B cell (primary cell): ENCODE results near the gene NCLN. TPM values are rescaled to one million over a fixed set of nuclear protein-coding genes. Genes with fewer than 3 reads are reported as not detected.

Experiments
- ATAC-seq: fragments of 200-7000 bp; cut with Tn5 transposase; one replicate; pipeline ENCODE4 v1.10.0; 2021; ENCODE audit warnings: low read depth, mild to moderate bottlenecking, moderate number of reproducible peaks, moderate library complexity
- CTCF ChIA-PET: fragments of 350-600 bp; sonication (Branson Sonifier 250); formaldehyde crosslinking; loops from one replicate; lab custom pipeline; 2021; ENCODE audit warnings: antibody characterized with exemption, inconsistent platforms; lab: Charles Lee
- POLR2A ChIA-PET: fragments of 350-600 bp; sonication (Branson Sonifier 250); formaldehyde crosslinking; loops from one replicate; lab custom pipeline; 2021; ENCODE audit warnings: antibody characterized with exemption; lab: Charles Lee
- DNase-seq: peaks from one replicate; pipeline ENCODE4 v3.0.0; 2013
- H2AFZ ChIP-seq: 2 replicates; pipeline ENCODE4 v1.6.1; 2012; ENCODE audit warnings: mild to moderate bottlenecking, low read depth, low read length; ENCODE audit not compliant: insufficient read depth, poor library complexity, severe bottlenecking
- H3K27ac ChIP-seq, 2 donors: 1 replicate in 1 of 2; 2 replicates in 1 of 2; pipeline ENCODE4 v1.5.1; 2012 to 2013; ENCODE audit warnings: low read length in 2 of 2, mild to moderate bottlenecking in 2 of 2, moderate library complexity in 1 of 2
- H3K27me3 ChIP-seq, 4 experiments: fragments of 200-600 bp in 1 of 4; sonication (generic) in 1 of 4; replicated peaks in 1 of 4; 1 replicate in 2 of 4; 2 replicates in 2 of 4; pipeline versions ENCODE4 v1.6.1 to v1.7.0; 2013 to 2016; ENCODE audit warnings: low read length in 3 of 4, mild to moderate bottlenecking in 2 of 4, mixed read lengths in 1 of 4, moderate library complexity in 1 of 4; ENCODE audit not compliant: insufficient read depth in 4 of 4, control insufficient read depth in 3 of 4; ENCODE audit errors: control extremely low read depth in 1 of 4
- H3K36me3 ChIP-seq, 2 experiments: replicated peaks in 1 of 2; 1 replicate in 1 of 2; 2 replicates in 1 of 2; pipeline versions ENCODE4 v1.6.1 to v1.7.1; 2013; ENCODE audit warnings: low read length in 1 of 2; ENCODE audit not compliant: insufficient read depth in 2 of 2, control insufficient read depth in 1 of 2; ENCODE audit errors: control extremely low read depth in 1 of 2, extremely low read depth in 1 of 2
- H3K4me1 ChIP-seq, 2 donors: fragments of 200-600 bp in 1 of 2; sonication (generic) in 1 of 2; 1 replicate in 1 of 2; 2 replicates in 1 of 2; pipeline versions ENCODE4 v1.5.1 to v1.6.1; 2013 to 2017; ENCODE audit warnings: low read length in 2 of 2; ENCODE audit not compliant: control insufficient read depth in 2 of 2, insufficient read depth in 2 of 2
- H3K4me2 ChIP-seq: replicated peaks from 2 replicates; pipeline ENCODE3; 2012; ENCODE audit warnings: mild to moderate bottlenecking, low read depth, low read length; ENCODE audit not compliant: poor library complexity, severe bottlenecking
- H3K4me3 ChIP-seq, 5 experiments: fragments of 200-600 bp in 1 of 5; sonication (generic) in 1 of 5; 1 replicate in 3 of 5; 2 replicates in 2 of 5; pipeline versions ENCODE4 v1.5.1 to v1.7.0; 2011 to 2016; ENCODE audit warnings: low read length in 4 of 5, mild to moderate bottlenecking in 4 of 5, low read depth in 2 of 5, control low read depth in 1 of 5, moderate library complexity in 1 of 5; ENCODE audit not compliant: insufficient read depth in 1 of 5; ENCODE audit errors: control extremely low read depth in 1 of 5, extremely low read depth in 1 of 5
- H3K79me2 ChIP-seq: fragments of 200-600 bp; sonication (generic); one replicate; pipeline ENCODE4 v1.6.0; 2016; ENCODE audit warnings: low read length; ENCODE audit not compliant: control insufficient read depth, insufficient read depth
- H3K9ac ChIP-seq: fragments of 200-600 bp; sonication (generic); 2 replicates; pipeline ENCODE4 v1.6.1; 2017; ENCODE audit warnings: mild to moderate bottlenecking, low read length, moderate library complexity
- H3K9me3 ChIP-seq, 3 donors: one replicate each; pipeline versions ENCODE4 v1.6.1 to v1.7.1; 2013; ENCODE audit warnings: low read length in 2 of 3; ENCODE audit not compliant: control insufficient read depth in 2 of 3, insufficient read depth in 1 of 3; ENCODE audit errors: control extremely low read depth in 1 of 3
- H4K20me1 ChIP-seq: 2 replicates; pipeline ENCODE4 v1.6.0; 2012; ENCODE audit warnings: mild to moderate bottlenecking, low read length; ENCODE audit not compliant: insufficient read depth, control insufficient read depth, poor library complexity, severe bottlenecking
- H3K27ac Mint-ChIP-seq: one replicate; pipeline ENCODE4 v1.8.0; 2021; ENCODE audit warnings: mixed read lengths
- H3K27me3 Mint-ChIP-seq: one replicate; pipeline ENCODE4 v1.8.0; 2021; ENCODE audit warnings: mixed read lengths
- H3K4me1 Mint-ChIP-seq: one replicate; pipeline ENCODE4 v1.8.0; 2021; ENCODE audit warnings: mixed read lengths
- H3K4me3 Mint-ChIP-seq: one replicate; pipeline ENCODE4 v1.8.0; 2021; ENCODE audit warnings: mixed read lengths
- H3K9me3 Mint-ChIP-seq: one replicate; pipeline ENCODE4 v1.8.0; 2022; ENCODE audit warnings: mixed read lengths; ENCODE audit not compliant: insufficient read depth
- EZH2 ChIP-seq: IDR thresholded peaks from 2 replicates; pipeline ENCODE4 v1.6.1; 2012; ENCODE audit warnings: borderline replicate concordance, low read depth, mild to moderate bottlenecking, moderate library complexity, low read length; ENCODE audit not compliant: insufficient read depth, poor library complexity, severe bottlenecking
- WGBS: methylation state at CpG from one replicate; pipeline ENCODE4 v1.1.5; 2013; ENCODE audit warnings: missing lambda C conversion rate; ENCODE audit not compliant: insufficient coverage; 5-methylcytosine and 5-hydroxymethylcytosine counted together
- intact Hi-C: fragments of 100-400 bp; cut with micrococcal nuclease; formaldehyde crosslinking; loops from one replicate; pipeline ENCODE4 v1.10.0; 2022
- polyA plus RNA-seq: library from polyadenylated mRNA; depleted of rRNA; stranded (reverse); fragments of >200 nt; gene quantifications from 2 replicates; pipeline ENCODE4 v1.2.3, GENCODE V29; 2012
- total RNA-seq, 2 donors: library from RNA; stranded (reverse); fragments of 120-200 nt in 1 of 2; gene quantifications; 1 replicate in 1 of 2; 2 replicates in 1 of 2; pipeline versions ENCODE4 v1.2.3 to v1.2.4, GENCODE V29; 2013 to 2022
- TF ChIP-seq, protein P1 (sequence below): fragments of 200-600 bp; IDR thresholded peaks from one replicate; pipeline ENCODE4 v1.8.0; 2022; ENCODE audit warnings: antibody characterized with exemption, mild to moderate bottlenecking

NCLN gene
- total and polyA plus RNA-seq, 2 donors (not counting 1 experiment from before 2014, with no cell fraction given) = 55.0 to 82.0 TPM

DNA sequence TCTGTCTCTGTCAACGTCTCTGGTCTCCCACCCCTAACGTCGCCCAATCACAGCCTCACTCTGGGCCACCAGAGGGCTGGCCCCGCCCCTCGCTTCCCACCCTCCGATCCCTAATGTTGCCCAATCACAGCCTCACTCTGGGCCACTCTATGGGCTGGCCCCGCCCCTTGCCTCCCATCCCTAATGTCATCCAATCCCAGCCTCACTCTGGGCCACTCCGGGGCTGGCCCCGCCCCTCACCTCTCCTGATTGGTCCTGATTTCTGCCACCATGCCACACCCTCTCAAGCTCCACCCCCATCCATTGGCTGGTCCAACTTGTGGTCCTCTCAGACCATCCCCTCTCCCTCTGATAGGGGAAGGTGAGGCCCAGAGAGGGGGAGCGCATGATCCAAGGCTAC lies 63.7 kb downstream of the NCLN start:
- Histone ChIP-seq H2AFZ (no peak overlapping the region), H3K4me3 (no peak overlapping the region), H3K4me1 (no peaks in the 10 kb centered on the region), H3K9ac (no peak overlapping the region), H3K36me3 (no peaks in the 10 kb centered on the region), H3K27ac (no peak overlapping the region), H3K79me2 (no peaks in the 10 kb centered on the region), H3K27me3 (peaks cover 0 to 15% (median 0%) of the 10 kb centered on the region in 4 experiments), H4K20me1 (no peaks in the 10 kb centered on the region), H3K4me2 (no peak overlapping the region), H3K9me3 (peaks cover 0 to 31% (median 2%) of the 10 kb centered on the region in 3 donors)
- TF ChIP-seq, protein P1, sequence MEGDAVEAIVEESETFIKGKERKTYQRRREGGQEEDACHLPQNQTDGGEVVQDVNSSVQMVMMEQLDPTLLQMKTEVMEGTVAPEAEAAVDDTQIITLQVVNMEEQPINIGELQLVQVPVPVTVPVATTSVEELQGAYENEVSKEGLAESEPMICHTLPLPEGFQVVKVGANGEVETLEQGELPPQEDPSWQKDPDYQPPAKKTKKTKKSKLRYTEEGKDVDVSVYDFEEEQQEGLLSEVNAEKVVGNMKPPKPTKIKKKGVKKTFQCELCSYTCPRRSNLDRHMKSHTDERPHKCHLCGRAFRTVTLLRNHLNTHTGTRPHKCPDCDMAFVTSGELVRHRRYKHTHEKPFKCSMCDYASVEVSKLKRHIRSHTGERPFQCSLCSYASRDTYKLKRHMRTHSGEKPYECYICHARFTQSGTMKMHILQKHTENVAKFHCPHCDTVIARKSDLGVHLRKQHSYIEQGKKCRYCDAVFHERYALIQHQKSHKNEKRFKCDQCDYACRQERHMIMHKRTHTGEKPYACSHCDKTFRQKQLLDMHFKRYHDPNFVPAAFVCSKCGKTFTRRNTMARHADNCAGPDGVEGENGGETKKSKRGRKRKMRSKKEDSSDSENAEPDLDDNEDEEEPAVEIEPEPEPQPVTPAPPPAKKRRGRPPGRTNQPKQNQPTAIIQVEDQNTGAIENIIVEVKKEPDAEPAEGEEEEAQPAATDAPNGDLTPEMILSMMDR = no peak
- no peak for TF ChIP-seq EZH2
- Mint-ChIP-seq H3K4me1 (no peaks in the 10 kb centered on the region), H3K9me3 (peaks cover 7% of the 10 kb centered on the region), H3K4me3 (no peak overlapping the region), H3K27me3 (peaks cover 17% of the 10 kb centered on the region), H3K27ac (no peak overlapping the region)
- intact Hi-C loops = no loop called here
- ChIA-PET CTCF (no interaction called here), POLR2A (no interaction called here)
- ATAC-seq (no peak), DNase-seq (no peak)
- 86% methylated on average over 7 of the region's 10 CpGs for WGBS

GRCh38 chr19:3250675-3251074 lies 64.9 kb downstream of the NCLN start:
- H3K27ac ChIP-seq = no peak overlapping the region
- Mint-ChIP-seq H3K9me3 (peaks cover 9% of the 10 kb centered on the region), H3K27me3 (peaks cover 27% of the 10 kb centered on the region), H3K27ac (no peak overlapping the region), H3K4me3 (no peak overlapping the region), H3K4me1 (no peaks in the 10 kb centered on the region)
- no peaks in the 10 kb centered on the region for H3K79me2 ChIP-seq
- no peak overlapping the region for H3K4me2 ChIP-seq
- peaks cover 0 to 12% (median 0%) of the 10 kb centered on the region in 4 experiments for H3K27me3 ChIP-seq
- no peak for TF ChIP-seq EZH2
- TF ChIP-seq, protein P1 = peak; percentile 71
- intact Hi-C loops = no loop called here
- no peak overlapping the region for H3K9ac ChIP-seq
- H3K36me3 ChIP-seq = no peaks in the 10 kb centered on the region
- ChIA-PET POLR2A (no interaction called here), CTCF (interaction anchor here (1.1 kb wide), 1 partner anchor 10 kb away, joined by 3 read pairs; no protein-coding TSS in a partner anchor)
- H4K20me1 ChIP-seq = no peaks in the 10 kb centered on the region
- ATAC-seq = peak; percentile 64
- no peak overlapping the region for H2AFZ ChIP-seq
- peaks cover 0 to 31% (median 2%) of the 10 kb centered on the region in 3 donors for H3K9me3 ChIP-seq
- no peak overlapping the region for H3K4me3 ChIP-seq
- H3K4me1 ChIP-seq = no peaks in the 10 kb centered on the region
- WGBS = 90% methylated on average over 3 of the region's 7 CpGs
- peak; percentile 56 for DNase-seq
